T-helper 17 cell (primary cell): ENCODE measurements around the gene NSMCE1. TPM values are rescaled to one million over a fixed set of nuclear protein-coding genes. Genes with fewer than 3 reads are reported as not detected.

Experiments
- ATAC-seq: fragments of 150-1000 bp; cut with Tn5 transposase; 2 replicates; pipeline ENCODE4 v1.10.0; 2021; ENCODE audit warnings: mild to moderate bottlenecking, moderate library complexity
- DNase-seq, 3 donors: peaks; one replicate each; pipeline versions ENCODE4 v3.0.0 to v3.0.0-alpha.2; 2020 to 2021
- H3K9me3 ChIP-seq: one replicate; pipeline ENCODE4 v1.7.0; 2013; ENCODE audit warnings: low read length, mild to moderate bottlenecking; ENCODE audit not compliant: control insufficient read depth, poor library complexity, severe bottlenecking
- H3K27ac Mint-ChIP-seq: one replicate; pipeline ENCODE4 v1.8.0; 2022; ENCODE audit warnings: mild to moderate bottlenecking, moderate library complexity, mixed read lengths
- H3K27me3 Mint-ChIP-seq: one replicate; pipeline ENCODE4 v1.8.0; 2022; ENCODE audit warnings: mixed read lengths
- H3K36me3 Mint-ChIP-seq: one replicate; pipeline ENCODE4 v1.8.0; 2022; ENCODE audit warnings: low read depth, mixed read lengths
- H3K4me1 Mint-ChIP-seq: one replicate; pipeline ENCODE4 v1.8.0; 2022; ENCODE audit warnings: mild to moderate bottlenecking, mixed read lengths
- H3K4me3 Mint-ChIP-seq: one replicate; pipeline ENCODE4 v1.8.0; 2022; ENCODE audit warnings: mild to moderate bottlenecking, moderate library complexity, mixed read lengths
- total RNA-seq, 4 donors: library from RNA in 2 of 4; stranded (reverse) in 2 of 4; gene quantifications; one replicate each; pipeline ENCODE4 v1.2.3 and lab custom pipeline; 2022 to 2026

Gene NSMCE1
- total RNA-seq, 2 donors from 2014 or later = 35.1 to 49.2 TPM

GRCh38 chr16:27224741-27225300 is 43.8 kb downstream of the NSMCE1 start:
- Mint-ChIP-seq H3K4me3 (no peak overlapping the region), H3K36me3 (peaks cover 2% of the 10 kb centered on the region), H3K27ac (peak overlapping the region; percentile 47), H3K4me1 (peaks cover 18% of the 10 kb centered on the region), H3K27me3 (no peaks in the 10 kb centered on the region)
- no peaks in the 10 kb centered on the region for H3K9me3 ChIP-seq
- DNase-seq (no peak), ATAC-seq (no peak)

- Mint-ChIP-seq H3K27me3 (no peaks in the 10 kb centered on the region), H3K4me3 (no peak overlapping the region), H3K27ac (peak overlapping the region; percentile 47), H3K4me1 (peaks cover 16% of the 10 kb centered on the region), H3K36me3 (peaks cover 2% of the 10 kb centered on the region)
- H3K9me3 ChIP-seq = no peaks in the 10 kb centered on the region
- DNase-seq = no peak
- no peak for ATAC-seq
Measured at GRCh38 chr16:27224271-27224737, 44.3 kb downstream of the NSMCE1 start.

GRCh38 chr16:27223701-27224100 is 44.9 kb downstream of the NSMCE1 start:
- H3K27ac Mint-ChIP-seq = no peak overlapping the region
- peaks cover 2% of the 10 kb centered on the region for H3K36me3 Mint-ChIP-seq
- no peaks in the 10 kb centered on the region for H3K27me3 Mint-ChIP-seq
- ATAC-seq (no peak), DNase-seq (no peak)
- no peak overlapping the region for H3K4me3 Mint-ChIP-seq
- peaks cover 10% of the 10 kb centered on the region for H3K4me1 Mint-ChIP-seq
- H3K9me3 ChIP-seq = no peaks in the 10 kb centered on the region

- peak overlapping the region; percentile 12 for H3K4me3 Mint-ChIP-seq
- H3K4me1 Mint-ChIP-seq = peaks cover 8% of the 10 kb centered on the region
- no peaks in the 10 kb centered on the region for H3K27me3 Mint-ChIP-seq
- H3K9me3 ChIP-seq = no peaks in the 10 kb centered on the region
- no peak overlapping the region for H3K27ac Mint-ChIP-seq
- DNase-seq = no peak
- no peak for ATAC-seq
- H3K36me3 Mint-ChIP-seq = peaks cover 2% of the 10 kb centered on the region
Measured at GRCh38 chr16:27223226-27223610, 45.4 kb downstream of the NSMCE1 start.

GRCh38 chr16:27222249-27223225 is 46.0 kb downstream of the NSMCE1 start:
- Mint-ChIP-seq H3K4me3 (peak overlapping the region; percentile 12), H3K36me3 (peaks cover 2% of the 10 kb centered on the region), H3K27ac (peak overlapping the region; percentile 41), H3K4me1 (peaks cover 6% of the 10 kb centered on the region), H3K27me3 (no peaks in the 10 kb centered on the region)
- no peak for ATAC-seq
- DNase-seq = no peak
- H3K9me3 ChIP-seq = no peaks in the 10 kb centered on the region

- peaks cover 2% of the 10 kb centered on the region for H3K36me3 Mint-ChIP-seq
- no peak for ATAC-seq
- H3K4me3 Mint-ChIP-seq = no peak overlapping the region
- DNase-seq = no peak
- no peaks in the 10 kb centered on the region for H3K9me3 ChIP-seq
- H3K4me1 Mint-ChIP-seq = peaks cover 6% of the 10 kb centered on the region
- H3K27ac Mint-ChIP-seq = peak overlapping the region; percentile 41
- H3K27me3 Mint-ChIP-seq = no peaks in the 10 kb centered on the region
Measured at GRCh38 chr16:27221576-27222248, 46.9 kb downstream of the NSMCE1 start.

- Mint-ChIP-seq H3K4me1 (peaks cover 2% of the 10 kb centered on the region), H3K27me3 (no peaks in the 10 kb centered on the region), H3K27ac (no peak overlapping the region), H3K4me3 (no peak overlapping the region), H3K36me3 (peaks cover 2% of the 10 kb centered on the region)
- no peaks in the 10 kb centered on the region for H3K9me3 ChIP-seq
- ATAC-seq = no peak
- DNase-seq = no peak
Measured at GRCh38 chr16:27220991-27221390, 47.6 kb downstream of the NSMCE1 start.

- no peak for ATAC-seq
- DNase-seq = no peak
- Mint-ChIP-seq H3K36me3 (peaks cover 2% of the 10 kb centered on the region), H3K4me1 (peaks cover 2% of the 10 kb centered on the region), H3K4me3 (no peak overlapping the region), H3K27ac (no peak overlapping the region), H3K27me3 (no peaks in the 10 kb centered on the region)
- no peaks in the 10 kb centered on the region for H3K9me3 ChIP-seq
Measured at GRCh38 chr16:27220527-27220926, 48.0 kb downstream of the NSMCE1 start.

GRCh38 chr16:27220120-27220519 is 48.5 kb downstream of the NSMCE1 start:
- ATAC-seq (no peak), DNase-seq (no peak)
- H3K9me3 ChIP-seq = no peaks in the 10 kb centered on the region
- H3K4me1 Mint-ChIP-seq = peaks cover 2% of the 10 kb centered on the region
- peaks cover 2% of the 10 kb centered on the region for H3K36me3 Mint-ChIP-seq
- H3K4me3 Mint-ChIP-seq = no peak overlapping the region
- no peaks in the 10 kb centered on the region for H3K27me3 Mint-ChIP-seq
- H3K27ac Mint-ChIP-seq = no peak overlapping the region

- DNase-seq (no peak), ATAC-seq (no peak)
- Mint-ChIP-seq H3K27ac (peak overlapping the region; percentile 29), H3K36me3 (peaks cover 3% of the 10 kb centered on the region), H3K27me3 (no peaks in the 10 kb centered on the region), H3K4me3 (no peak overlapping the region), H3K4me1 (peaks cover 4% of the 10 kb centered on the region)
- no peaks in the 10 kb centered on the region for H3K9me3 ChIP-seq
Measured at GRCh38 chr16:27219161-27219560, 49.4 kb downstream of the NSMCE1 start.

GRCh38 chr16:27218756-27219155 is 49.8 kb downstream of the NSMCE1 start:
- DNase-seq (no peak), ATAC-seq (no peak)
- H3K4me3 Mint-ChIP-seq = no peak overlapping the region
- H3K4me1 Mint-ChIP-seq = peaks cover 2% of the 10 kb centered on the region
- peaks cover 2% of the 10 kb centered on the region for H3K36me3 Mint-ChIP-seq
- peak overlapping the region; percentile 29 for H3K27ac Mint-ChIP-seq
- no peaks in the 10 kb centered on the region for H3K9me3 ChIP-seq
- no peaks in the 10 kb centered on the region for H3K27me3 Mint-ChIP-seq

GRCh38 chr16:27217256-27217655 is 51.3 kb downstream of the NSMCE1 start:
- ATAC-seq (no peak), DNase-seq (no peak)
- no peaks in the 10 kb centered on the region for H3K9me3 ChIP-seq
- no peaks in the 10 kb centered on the region for H3K27me3 Mint-ChIP-seq
- no peak overlapping the region for H3K27ac Mint-ChIP-seq
- H3K36me3 Mint-ChIP-seq = peaks cover 2% of the 10 kb centered on the region
- H3K4me3 Mint-ChIP-seq = no peak overlapping the region
- peaks cover 6% of the 10 kb centered on the region for H3K4me1 Mint-ChIP-seq

- Mint-ChIP-seq H3K27me3 (no peaks in the 10 kb centered on the region), H3K4me1 (peaks cover 6% of the 10 kb centered on the region), H3K4me3 (no peak overlapping the region), H3K27ac (no peak overlapping the region), H3K36me3 (peaks cover 2% of the 10 kb centered on the region)
- no peaks in the 10 kb centered on the region for H3K9me3 ChIP-seq
- ATAC-seq = no peak
- no peak for DNase-seq
Measured at GRCh38 chr16:27216297-27216885, 52.2 kb downstream of the NSMCE1 start.
